Skeletal muscle cell (primary cell): ENCODE data around the gene FGF4.

ENCODE experiments used
- DNase-seq: peaks from one replicate; pipeline ENCODE4 v3.0.0-alpha.2; 2010; ENCODE audit warnings: low read depth
- H3K4me3 ChIP-seq: 2 replicates; pipeline ENCODE4 v1.5.1; 2011; ENCODE audit warnings: low read depth, mild to moderate bottlenecking, control low read depth, low read length, moderate library complexity

The FGF4 gene

DNA sequence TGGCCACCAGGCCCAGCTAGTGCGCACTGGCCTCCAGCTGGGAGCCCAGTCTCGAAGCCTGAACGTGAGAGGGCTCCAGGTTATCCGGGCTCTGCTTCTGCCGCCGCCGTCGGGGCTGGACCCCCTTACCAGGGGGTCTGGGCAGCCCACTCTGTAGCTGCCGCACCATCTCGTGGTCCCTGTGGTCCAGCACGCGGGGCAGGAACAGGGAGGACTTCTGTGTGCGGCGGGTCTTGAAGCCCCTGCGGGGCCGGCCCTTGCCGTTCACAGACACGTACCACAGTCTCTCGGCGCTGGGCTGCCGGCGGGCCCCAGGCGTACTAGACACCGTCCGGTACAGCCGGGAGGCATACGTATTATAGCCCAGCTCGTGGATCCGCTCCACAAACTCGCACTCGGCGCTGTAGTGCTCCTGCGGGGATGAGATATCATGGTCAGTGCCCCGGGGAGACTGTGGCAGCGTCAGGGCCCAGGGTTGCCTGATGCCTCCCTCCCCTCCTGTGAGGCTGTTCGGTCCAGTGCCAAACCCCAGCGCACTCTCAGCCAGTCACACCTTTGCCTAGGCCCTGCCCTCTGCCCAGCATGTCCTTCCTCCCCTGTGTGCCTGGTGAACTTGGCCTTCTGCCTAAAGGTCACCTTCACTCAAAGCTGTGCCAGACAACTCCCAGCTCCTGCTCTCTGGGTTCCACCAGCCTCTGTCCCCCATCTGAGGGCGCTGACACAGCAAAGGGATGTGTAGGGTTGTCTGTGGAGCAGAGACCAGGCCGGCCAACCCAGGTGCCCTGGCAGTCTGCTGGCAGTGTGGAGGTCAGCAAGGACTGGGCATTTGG is 35.4 kb upstream of the FGF4 start:
- DNase-seq, result no peak
- H3K4me3 ChIP-seq, result no peak overlapping the region

- no peak overlapping the region for H3K4me3 ChIP-seq
- DNase-seq, result no peak
These were observed 33.5 kb upstream of the FGF4 start for GRCh38 chr11:69808667-69809086.

DNA sequence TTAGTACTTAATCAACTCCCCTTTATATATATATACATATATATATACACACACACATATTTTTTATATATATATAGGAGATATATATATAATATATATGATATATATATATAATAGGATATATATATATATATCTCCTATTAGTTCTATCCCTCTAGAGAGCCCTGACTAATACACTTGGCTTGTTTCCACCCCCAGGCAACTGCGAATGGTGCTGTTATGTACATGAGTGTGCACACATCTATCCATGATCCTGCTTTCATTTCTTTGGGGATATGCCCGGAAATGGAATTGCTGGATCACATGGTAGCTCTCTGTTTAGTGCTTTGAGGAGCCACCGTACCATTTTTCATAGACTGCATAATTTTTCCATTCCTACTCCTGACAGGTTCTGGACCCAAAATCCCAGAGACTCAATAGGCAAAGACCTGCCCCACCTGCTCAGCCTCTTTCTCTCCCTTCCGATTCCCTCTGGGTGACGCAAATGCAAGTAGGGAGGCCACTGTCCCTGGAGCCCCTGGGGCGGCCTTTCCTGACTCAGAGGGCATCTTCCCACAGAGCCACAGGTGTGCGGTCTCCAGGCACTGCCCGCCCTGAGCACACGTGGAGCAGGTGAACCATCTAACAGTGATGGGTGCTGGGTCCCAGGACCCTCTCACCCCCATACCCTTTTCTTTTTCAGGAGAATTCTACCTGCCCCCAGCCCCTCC is 32.1 kb upstream of the FGF4 start:
- DNase-seq, result no peak
- no peak overlapping the region for H3K4me3 ChIP-seq

- H3K4me3 ChIP-seq, result no peak overlapping the region
- DNase-seq, result no peak
These were observed 29.8 kb upstream of the FGF4 start for GRCh38 chr11:69804769-69805508.

DNA sequence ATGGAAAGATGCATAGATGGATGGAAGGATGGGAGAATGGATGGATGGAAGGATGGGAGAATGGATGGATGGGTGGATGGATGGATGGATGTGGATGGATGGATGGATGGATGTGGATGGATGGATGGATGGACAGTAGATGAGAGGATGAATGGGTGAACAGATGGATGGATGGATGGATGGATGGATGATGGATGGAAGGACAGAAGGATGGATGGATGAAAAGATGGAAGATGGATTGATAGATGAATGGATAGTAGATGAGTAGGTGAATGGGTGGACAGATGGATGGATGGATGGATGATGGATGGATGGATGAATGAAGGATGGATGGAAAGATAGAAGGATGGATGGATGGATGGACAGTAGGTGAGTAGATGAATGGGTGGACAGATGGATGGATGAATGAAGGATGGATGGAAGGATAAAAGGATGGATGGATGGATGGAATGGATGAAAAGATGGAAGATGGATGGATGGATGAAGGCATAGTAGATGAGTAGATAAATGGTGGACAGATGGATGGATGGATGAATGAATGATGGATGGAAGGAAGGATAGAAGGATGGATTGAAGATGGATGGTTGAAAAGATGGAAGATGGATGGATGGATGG is 28.6 kb upstream of the FGF4 start:
- H3K4me3 ChIP-seq, result no peak overlapping the region
- no peak for DNase-seq

DNA sequence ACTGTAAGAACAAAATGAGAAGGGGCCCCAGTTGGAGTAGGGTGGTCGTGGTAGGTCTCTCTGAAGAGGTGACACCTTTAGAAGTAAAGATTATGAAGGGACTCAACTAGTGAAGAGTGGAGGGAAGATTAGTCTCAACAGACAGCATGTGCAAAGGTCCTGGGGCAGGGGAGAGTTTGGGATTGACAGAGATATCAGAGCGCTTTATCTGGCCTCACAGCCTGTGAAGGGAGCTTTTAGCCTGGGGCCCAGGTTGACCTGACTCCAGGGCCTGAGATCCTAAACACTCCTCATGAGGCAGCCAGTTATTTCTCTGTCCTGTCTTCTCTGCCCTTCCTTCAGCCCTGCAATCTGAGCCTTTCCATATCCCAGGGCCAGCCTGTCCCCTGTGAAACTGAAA is 27.9 kb upstream of the FGF4 start:
- DNase-seq, result no peak
- H3K4me3 ChIP-seq, result no peak overlapping the region

- DNase-seq, result no peak
- H3K4me3 ChIP-seq, result no peak overlapping the region
These were observed 27.4 kb upstream of the FGF4 start for GRCh38 chr11:69802590-69802989.

- no peak for DNase-seq
- no peak overlapping the region for H3K4me3 ChIP-seq
These were observed 26.6 kb upstream of the FGF4 start for GRCh38 chr11:69801513-69802335.

DNA sequence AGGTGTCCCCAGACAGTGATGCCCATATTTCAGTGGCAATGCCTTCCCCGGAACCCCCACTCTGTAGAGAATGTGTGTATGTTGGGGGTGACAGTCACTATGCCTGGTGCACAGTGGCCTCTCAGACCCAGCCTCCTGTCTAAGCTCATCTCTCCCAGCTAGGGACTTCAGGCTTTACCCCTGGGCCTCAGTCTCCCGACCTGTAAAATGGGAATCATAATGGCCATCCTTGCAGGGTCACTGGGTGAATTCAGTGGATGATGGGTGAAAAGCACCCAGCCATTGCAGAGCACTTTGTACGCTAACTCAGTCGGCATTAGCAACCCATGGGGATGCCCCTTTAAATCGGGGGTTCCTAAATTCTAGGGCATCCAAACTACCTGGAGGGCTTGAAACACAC is 25.1 kb upstream of the FGF4 start:
- DNase-seq, result no peak
- H3K4me3 ChIP-seq, result no peak overlapping the region

GRCh38 chr11:69799582-69799981 is 24.4 kb upstream of the FGF4 start:
- no peak overlapping the region for H3K4me3 ChIP-seq
- no peak for DNase-seq

DNA sequence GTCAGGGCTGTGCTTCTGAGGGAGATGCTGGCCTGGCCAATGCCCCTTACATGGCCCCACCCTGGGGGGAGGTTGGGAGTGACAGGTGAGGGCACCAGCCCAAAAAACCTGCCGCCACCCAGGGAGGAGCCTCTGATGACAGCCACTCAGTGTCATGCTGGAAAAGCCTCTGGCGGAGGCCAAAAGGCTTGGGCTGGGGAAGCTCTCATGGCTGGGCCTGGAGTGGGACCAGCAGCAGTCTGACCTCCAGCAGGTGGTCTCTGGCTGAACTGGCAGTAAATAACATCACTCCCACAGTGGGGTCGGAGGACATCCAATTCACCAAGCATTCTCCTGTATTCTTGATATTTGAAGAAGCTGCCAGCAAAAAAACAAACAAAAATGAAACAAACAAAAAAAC is 24.0 kb upstream of the FGF4 start:
- no peak overlapping the region for H3K4me3 ChIP-seq
- no peak for DNase-seq

GRCh38 chr11:69797737-69798528 is 22.8 kb upstream of the FGF4 start:
- DNase-seq, result no peak

GRCh38 chr11:69797156-69797555 is 22.0 kb upstream of the FGF4 start:
- DNase-seq, result no peak
- H3K4me3 ChIP-seq, result no peak overlapping the region

More at GRCh38 chr11:69797737-69798528, 22.8 kb upstream of the FGF4 start:
- no peak overlapping the region for H3K4me3 ChIP-seq

DNA sequence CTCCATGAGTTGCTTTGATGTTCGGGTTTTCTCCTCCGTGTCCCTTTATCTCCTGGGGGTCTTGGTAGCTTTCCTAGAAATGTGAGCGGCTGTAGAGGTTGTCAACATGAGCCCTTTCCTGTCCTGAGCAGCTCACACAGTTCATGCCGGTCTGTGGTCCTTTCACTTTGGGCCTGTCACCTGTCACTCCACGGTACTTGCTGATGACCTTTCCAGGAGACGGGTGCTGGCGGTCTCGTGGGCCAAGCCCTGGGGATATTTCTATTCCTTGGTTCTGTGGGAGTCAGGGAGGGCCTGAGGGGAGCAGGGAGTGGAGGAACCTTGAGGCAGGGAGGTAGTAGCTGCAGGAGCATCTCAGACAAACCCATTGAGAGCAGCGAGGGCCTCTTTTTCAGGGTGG is 20.9 kb upstream of the FGF4 start:
- DNase-seq, result no peak
- no peak overlapping the region for H3K4me3 ChIP-seq

- peak; percentile 7 for DNase-seq
- no peak overlapping the region for H3K4me3 ChIP-seq
These were observed 16.4 kb upstream of the FGF4 start for GRCh38 chr11:69791276-69792180.

- no peak for DNase-seq
These were observed 13.8 kb upstream of the FGF4 start for GRCh38 chr11:69788956-69789355.

DNA sequence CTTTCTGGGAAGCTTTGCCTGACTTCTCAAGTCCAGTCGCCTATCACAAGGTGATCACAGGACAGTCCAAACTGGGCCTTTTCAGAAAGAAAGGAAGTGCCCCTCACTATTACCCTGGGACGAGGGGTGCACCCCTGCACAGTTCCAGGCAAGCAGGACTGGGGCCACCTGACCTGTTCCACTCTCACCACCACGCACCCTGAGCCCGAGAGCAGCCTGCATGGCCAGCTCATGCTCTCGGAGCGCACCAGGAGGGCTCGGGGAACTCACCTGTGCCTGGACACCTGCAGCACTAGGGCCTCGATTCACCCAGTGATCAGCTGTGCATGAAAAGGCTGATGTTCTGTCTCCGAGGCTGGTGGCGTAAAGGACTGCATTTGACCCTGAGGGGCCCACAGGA is 12.8 kb upstream of the FGF4 start:
- H3K4me3 ChIP-seq, result no peak overlapping the region
- no peak for DNase-seq

More at GRCh38 chr11:69788956-69789355, 13.8 kb upstream of the FGF4 start:
- H3K4me3 ChIP-seq, result no peak overlapping the region
